Activated T-cell treated with anti-CD3 and anti-CD28 coated beads, Interleukin-2, amount 50 U/mL, for 4 hours (primary cell): ENCODE measurements around the gene OR10C1. TPM values are rescaled to one million over a fixed set of nuclear protein-coding genes. Genes with fewer than 3 reads are reported as not detected.

Experiments used
- ATAC-seq, 2 donors: fragments of 200-7000 bp; cut with Tn5 transposase; one replicate each; pipeline ENCODE4 v1.10.0; 2021
- DNase-seq: peaks from one replicate; pipeline ENCODE4 v3.0.0-alpha.2; 2020
- H3K27me3 Mint-ChIP-seq: one replicate; pipeline ENCODE4 v1.8.0; 2021; ENCODE audit warnings: low read depth, mixed read lengths
- H3K36me3 Mint-ChIP-seq: one replicate; pipeline ENCODE4 v1.8.0; 2022; ENCODE audit warnings: mixed read lengths; ENCODE audit not compliant: insufficient read depth
- H3K4me1 Mint-ChIP-seq: one replicate; pipeline ENCODE4 v1.8.0; 2021; ENCODE audit warnings: low read depth, mixed read lengths
- H3K4me3 Mint-ChIP-seq: one replicate; pipeline ENCODE4 v1.8.0; 2021; ENCODE audit warnings: mild to moderate bottlenecking, moderate library complexity, mixed read lengths
- H3K9me3 Mint-ChIP-seq: one replicate; pipeline ENCODE4 v1.8.0; 2021; ENCODE audit warnings: mixed read lengths
- total RNA-seq, 3 donors: library from RNA; stranded (reverse); gene quantifications; one replicate each; pipeline ENCODE4 v1.2.1, GENCODE V29; 2021

Gene OR10C1
- total RNA-seq, 3 donors from 2014 or later, result not detected

DNA sequence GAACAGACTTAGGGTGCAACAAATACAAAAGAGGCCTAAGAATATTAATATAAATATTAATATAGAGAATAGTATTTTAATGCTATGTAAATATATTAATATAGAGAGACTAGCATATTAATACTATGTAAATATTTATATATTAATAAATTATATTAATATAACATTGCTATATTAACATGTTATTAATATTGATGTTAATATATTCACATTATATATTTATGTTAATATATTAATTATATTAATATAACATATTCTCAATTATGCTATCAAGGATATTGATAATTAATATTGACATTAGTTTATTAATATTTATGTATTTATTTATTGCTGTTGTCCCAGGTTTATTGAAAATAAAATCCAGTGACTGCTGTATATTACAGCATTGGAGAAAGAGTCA, 49.8 kb downstream of the OR10C1 start:
- Mint-ChIP-seq H3K36me3 (no peaks in the 10 kb centered on the region), H3K27me3 (peaks cover 8% of the 10 kb centered on the region), H3K4me1 (no peaks in the 10 kb centered on the region), H3K9me3 (no peaks in the 10 kb centered on the region), H3K4me3 (no peak overlapping the region)
- DNase-seq, result no peak
- ATAC-seq, result no peak

DNA sequence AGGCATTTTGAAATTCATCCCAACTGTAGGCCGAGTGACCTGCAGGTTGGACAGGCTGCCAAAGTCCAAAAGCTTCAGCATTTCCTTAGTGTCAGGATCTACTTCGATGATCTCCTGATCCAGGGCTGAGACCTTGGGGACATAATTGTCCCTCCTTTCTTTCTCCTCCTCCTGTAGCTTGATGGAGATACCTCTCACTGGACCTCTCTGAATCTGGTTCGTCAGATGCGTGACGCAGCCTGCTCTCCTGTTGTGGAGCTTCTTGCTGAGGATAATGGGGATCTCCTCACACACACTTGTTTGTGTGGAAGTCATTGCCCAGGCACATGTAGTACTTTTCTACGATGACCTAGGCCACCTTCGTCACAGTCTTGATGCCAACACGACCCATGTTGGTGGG, 50.2 kb downstream of the OR10C1 start:
- no peaks in the 10 kb centered on the region for H3K36me3 Mint-ChIP-seq
- ATAC-seq (no peak), DNase-seq (no peak)
- H3K4me3 Mint-ChIP-seq, result no peak overlapping the region
- H3K9me3 Mint-ChIP-seq, result no peaks in the 10 kb centered on the region
- H3K27me3 Mint-ChIP-seq, result peaks cover 8% of the 10 kb centered on the region
- no peaks in the 10 kb centered on the region for H3K4me1 Mint-ChIP-seq

DNA sequence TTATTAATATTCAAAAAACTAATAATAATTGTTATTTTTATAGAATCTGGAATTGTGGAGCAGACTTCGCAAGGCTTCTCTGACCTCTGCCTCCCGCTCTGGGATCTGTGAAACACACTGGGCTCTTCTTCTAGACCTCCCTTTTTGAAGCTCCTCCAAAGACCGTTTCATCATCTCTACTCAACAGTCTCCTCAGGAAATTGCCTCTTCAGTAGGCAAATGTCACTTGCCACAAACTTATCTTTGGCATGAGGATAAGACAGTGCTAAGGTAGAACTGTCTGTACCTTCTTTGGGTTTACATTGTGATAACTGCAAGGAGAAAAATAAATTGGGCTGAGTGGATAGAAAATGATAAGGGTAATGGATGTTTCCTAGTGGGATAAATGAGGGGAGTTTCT, 50.9 kb downstream of the OR10C1 start:
- peaks cover 13% of the 10 kb centered on the region for H3K27me3 Mint-ChIP-seq
- no peaks in the 10 kb centered on the region for H3K9me3 Mint-ChIP-seq
- H3K4me1 Mint-ChIP-seq, result no peaks in the 10 kb centered on the region
- DNase-seq, result no peak
- ATAC-seq, result no peak
- H3K4me3 Mint-ChIP-seq, result no peak overlapping the region
- no peaks in the 10 kb centered on the region for H3K36me3 Mint-ChIP-seq

DNA sequence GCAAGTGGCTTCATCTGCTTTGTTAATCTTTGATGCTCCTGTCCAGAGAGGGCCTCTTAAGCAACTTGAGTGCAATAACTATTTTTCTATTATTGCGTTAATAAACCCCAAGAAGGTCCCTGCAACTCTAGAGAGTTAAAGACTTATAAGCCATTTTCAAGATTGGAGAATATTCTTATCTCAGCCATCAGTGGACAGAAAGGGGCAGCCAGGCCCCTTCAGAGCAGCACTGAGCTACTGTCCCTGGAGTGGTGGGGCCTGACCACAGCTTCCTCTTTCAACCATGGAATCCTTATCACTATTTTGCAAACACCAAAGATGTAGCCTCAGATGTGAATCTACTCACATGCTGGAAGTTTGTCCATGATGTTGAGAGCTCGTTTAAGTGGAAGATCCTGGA, 51.4 kb downstream of the OR10C1 start:
- DNase-seq, result no peak
- Mint-ChIP-seq H3K4me1 (no peaks in the 10 kb centered on the region), H3K9me3 (no peaks in the 10 kb centered on the region), H3K36me3 (no peaks in the 10 kb centered on the region), H3K27me3 (peaks cover 16% of the 10 kb centered on the region), H3K4me3 (no peak overlapping the region)
- ATAC-seq, result no peak

Other genes starting within 250 kb of the OR10C1 start
- gene OR14J1, start 137.6 kb upstream of the OR10C1 start, total RNA-seq, result not detected
- gene OR5V1, start 70.4 kb upstream of the OR10C1 start, total RNA-seq, result not detected
- not detected for gene OR12D3, start 64.0 kb upstream of the OR10C1 start, total RNA-seq
- not detected for gene OR12D2, start 43.7 kb upstream of the OR10C1 start, total RNA-seq
- not detected for gene OR12D1, start 24.4 kb upstream of the OR10C1 start, total RNA-seq
- not detected for gene OR11A1, start 17.8 kb downstream of the OR10C1 start, total RNA-seq
- gene OR2H1, start 17.8 kb downstream of the OR10C1 start, total RNA-seq, result not detected
- gene MAS1L, start 48.6 kb downstream of the OR10C1 start, total RNA-seq, result not detected
- gene UBD, start 120.4 kb downstream of the OR10C1 start, total RNA-seq, result 1 to 10 TPM; 1.6 to 3.5 (median 3.3) TPM
- not detected for gene OR2H2, start 145.8 kb downstream of the OR10C1 start, total RNA-seq
- 1 to 10 TPM; 4.2 to 5.6 (median 4.7) TPM for gene GABBR1, start 193.9 kb downstream of the OR10C1 start, total RNA-seq
- gene MOG, start 217.8 kb downstream of the OR10C1 start, total RNA-seq, result not detected
- not detected for gene ZFP57, start 241.8 kb downstream of the OR10C1 start, total RNA-seq